Muscle layer of colon (tissue), 2 donors: Measurements from ENCODE around the gene FHL1.
"Not testable (repeated sequence)": the region's sequence is repeated elsewhere in the genome, so short reads cannot be mapped to it uniquely, and the experiment has no call there.

Experiments used
- H3K27ac ChIP-seq: one replicate; pipeline ENCODE4 v1.7.0; 2013; ENCODE audit warnings: low read depth, mild to moderate bottlenecking, low read length, moderate library complexity
- H3K27me3 ChIP-seq, 2 donors: one replicate each; pipeline ENCODE4 v1.7.0; 2013; ENCODE audit warnings: low read length in 2 of 2, mild to moderate bottlenecking in 2 of 2; ENCODE audit not compliant: insufficient read depth in 2 of 2, control insufficient read depth in 1 of 2
- H3K36me3 ChIP-seq: one replicate; pipeline ENCODE4 v1.7.0; 2013; ENCODE audit warnings: mild to moderate bottlenecking, low read length; ENCODE audit not compliant: insufficient read depth
- H3K4me1 ChIP-seq: one replicate; pipeline ENCODE4 v1.7.0; 2013; ENCODE audit warnings: mild to moderate bottlenecking, low read length; ENCODE audit not compliant: insufficient read depth
- H3K4me3 ChIP-seq, 2 donors: one replicate each; pipeline ENCODE4 v1.7.0; 2013; ENCODE audit warnings: low read length in 2 of 2, low read depth in 1 of 2, mild to moderate bottlenecking in 1 of 2, moderate library complexity in 1 of 2
- H3K9ac ChIP-seq: one replicate; pipeline ENCODE4 v1.7.0; 2013; ENCODE audit warnings: low read length
- H3K9me3 ChIP-seq: one replicate; pipeline ENCODE4 v1.7.0; 2013; ENCODE audit warnings: mild to moderate bottlenecking, low read length
- donor health status: abdominal sarcoma.
- donor health status: Adenocarcinoma of cecum.

The FHL1 gene

DNA sequence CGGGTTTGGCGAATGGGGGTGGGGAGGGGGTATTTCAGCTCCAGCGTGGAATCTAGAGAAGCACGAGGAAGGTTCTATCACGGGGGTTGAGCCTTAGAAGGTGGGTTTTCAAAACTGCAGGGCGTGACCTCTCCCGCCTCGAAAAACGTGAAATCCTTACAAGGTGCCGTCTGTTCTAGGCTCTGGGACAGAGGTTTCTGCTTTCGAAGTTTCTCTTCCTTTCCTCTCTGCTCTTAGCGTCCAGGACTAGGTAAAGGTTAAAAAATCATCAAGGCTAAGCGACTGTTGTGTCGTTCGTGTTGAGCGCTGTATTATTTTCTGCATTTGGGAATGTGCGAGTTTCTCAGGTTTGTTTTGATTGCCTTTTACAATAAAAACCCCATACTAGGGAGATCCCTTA, 1.1 kb downstream of the FHL1 start:
- Histone ChIP-seq H3K9ac (peak overlapping the region; percentile 62), H3K36me3 (no peaks in the 10 kb centered on the region)

DNA sequence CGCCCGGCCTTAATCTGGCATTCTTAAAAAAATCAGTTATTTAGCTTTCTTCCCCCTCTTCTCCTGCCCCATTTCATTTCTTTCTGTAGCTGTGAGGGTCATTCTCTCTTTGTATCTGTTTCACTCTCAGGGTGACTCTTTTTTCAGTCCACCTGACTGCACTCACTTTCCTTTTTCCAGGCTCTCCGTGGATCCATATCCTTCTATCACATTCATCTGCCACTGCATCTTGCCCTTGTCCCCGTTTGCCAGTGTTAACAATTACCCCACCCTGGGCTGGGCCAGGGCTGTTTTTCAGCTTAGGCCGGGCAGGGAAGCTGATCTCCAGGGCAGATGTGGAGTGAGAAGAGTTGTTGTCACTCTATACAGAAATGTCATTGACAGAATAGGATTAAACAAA, 7.7 kb downstream of the FHL1 start:
- Histone ChIP-seq H3K27ac (peak overlapping the region; percentile 56), H3K9ac (peak overlapping the region; percentile 50), H3K36me3 (no peaks in the 10 kb centered on the region), H3K9me3 (no peaks in the 10 kb centered on the region), H3K4me3 (peak overlapping the region in 1 of 2 donors; percentile 12), H3K4me1 (peaks cover 26% of the 10 kb centered on the region), H3K27me3 (no peaks in the 10 kb centered on the region)

More for the DNA sequence above, 1.1 kb downstream of the FHL1 start:
- Histone ChIP-seq H3K4me1 (peaks cover 3% of the 10 kb centered on the region), H3K4me3 (peak overlapping the region; percentile 44 to 55), H3K27me3 (no peaks in the 10 kb centered on the region), H3K27ac (peak overlapping the region; percentile 84), H3K9me3 (no peaks in the 10 kb centered on the region)

DNA sequence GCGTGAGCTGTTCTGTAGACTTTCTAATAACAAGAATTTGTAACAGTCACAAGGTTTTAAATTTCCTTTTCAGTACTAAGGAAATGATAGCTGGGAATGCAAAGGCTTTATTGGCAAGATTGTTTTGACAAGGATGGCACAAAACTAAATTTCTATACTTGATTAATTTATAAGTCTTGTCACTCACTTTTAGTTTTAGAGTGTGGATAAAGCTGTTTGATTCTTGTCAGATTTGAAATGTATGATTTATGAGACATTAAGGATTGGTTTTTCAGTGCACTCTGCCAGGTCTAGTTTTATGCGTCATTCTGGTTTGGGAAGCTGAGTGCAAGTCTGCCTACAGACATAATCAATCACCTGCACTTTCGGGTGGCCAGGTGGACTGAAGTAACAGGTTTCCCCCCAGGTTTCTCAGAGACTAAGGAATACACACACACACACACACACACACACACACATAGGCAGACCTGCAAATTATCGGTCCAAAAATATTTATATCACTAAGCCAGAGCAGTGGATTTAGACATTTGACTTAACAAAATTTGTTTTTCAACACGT, 9.3 kb downstream of the FHL1 start:
- Histone ChIP-seq H3K36me3 (no peaks in the 10 kb centered on the region), H3K27me3 (no peaks in the 10 kb centered on the region), H3K9ac (peak overlapping the region; percentile 17), H3K4me3 (no peak overlapping the region), H3K9me3 (no peaks in the 10 kb centered on the region), H3K4me1 (peaks cover 30% of the 10 kb centered on the region), H3K27ac (peak overlapping the region; percentile 53)

DNA sequence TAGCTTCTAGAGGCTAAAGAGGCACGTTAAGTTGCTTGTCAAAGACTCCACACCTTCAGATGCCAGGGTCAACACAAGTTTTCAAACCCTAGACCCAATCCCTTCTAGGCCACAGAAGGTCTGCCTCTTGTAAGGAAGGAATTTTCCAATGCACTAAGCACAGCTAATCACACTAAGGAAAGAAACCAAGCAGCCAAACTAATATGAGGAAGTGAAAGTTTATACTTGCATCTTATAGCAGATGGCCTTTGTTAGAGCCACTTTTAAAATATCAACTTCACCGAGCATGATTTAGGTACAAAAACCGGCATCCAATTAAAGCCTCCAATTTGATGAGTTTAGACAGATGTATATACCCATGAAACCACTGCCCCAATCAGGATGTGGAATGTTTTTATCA, 9.9 kb downstream of the FHL1 start:
- no peaks in the 10 kb centered on the region for H3K27me3 ChIP-seq
- no peaks in the 10 kb centered on the region for H3K9me3 ChIP-seq
- H3K4me3 ChIP-seq, result no peak overlapping the region
- peaks cover 30% of the 10 kb centered on the region for H3K4me1 ChIP-seq
- H3K9ac ChIP-seq, result peak overlapping the region; percentile 17
- peak overlapping the region; percentile 53 for H3K27ac ChIP-seq
- H3K36me3 ChIP-seq, result no peaks in the 10 kb centered on the region

DNA sequence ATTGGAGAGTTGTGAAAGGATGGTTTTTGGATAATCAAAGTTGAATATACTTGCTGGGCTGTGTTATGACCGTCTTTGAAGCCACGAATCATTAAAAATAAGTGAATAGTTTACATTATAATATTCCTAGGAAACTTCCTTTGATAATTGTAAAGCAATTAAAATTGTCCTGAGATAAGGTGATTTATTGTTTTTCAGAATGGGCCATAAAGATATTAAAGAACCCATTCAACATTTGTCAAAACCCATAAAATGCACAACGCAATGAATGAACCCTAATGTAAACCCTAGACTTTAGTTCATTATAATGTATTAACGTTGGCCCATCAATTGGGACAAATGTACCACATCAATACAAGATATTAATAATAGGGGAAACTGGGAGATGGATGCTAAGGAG, 11.4 kb downstream of the FHL1 start:
- H3K4me1 ChIP-seq, result peaks cover 24% of the 10 kb centered on the region
- H3K9me3 ChIP-seq, result no peaks in the 10 kb centered on the region
- no peaks in the 10 kb centered on the region for H3K27me3 ChIP-seq
- no peaks in the 10 kb centered on the region for H3K36me3 ChIP-seq
- no peak overlapping the region for H3K9ac ChIP-seq
- peak overlapping the region; percentile 28 for H3K27ac ChIP-seq
- no peak overlapping the region for H3K4me3 ChIP-seq

DNA sequence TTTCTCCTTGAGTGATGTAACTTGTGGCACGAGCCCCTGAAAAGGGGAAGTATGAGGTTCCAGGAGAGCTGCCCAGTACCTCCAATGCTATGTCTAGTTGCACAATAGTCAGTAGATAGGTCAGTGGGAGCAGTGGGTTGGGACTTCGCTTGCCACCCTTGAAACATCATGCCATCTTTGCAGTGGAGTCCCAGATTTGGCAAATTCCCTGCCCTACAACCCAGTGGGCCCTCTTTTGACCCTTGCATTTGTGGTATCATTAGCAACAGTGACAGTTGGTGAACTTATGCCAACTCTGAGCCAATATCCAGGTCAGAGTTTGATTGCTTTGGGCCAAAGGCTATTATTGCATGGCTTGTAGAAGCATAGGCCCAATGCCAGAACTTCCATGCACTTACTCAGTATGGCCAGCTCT, 12.3 kb downstream of the FHL1 start:
- no peak overlapping the region for H3K9ac ChIP-seq
- no peak overlapping the region for H3K27ac ChIP-seq
- H3K4me1 ChIP-seq, result peaks cover 21% of the 10 kb centered on the region
- H3K27me3 ChIP-seq, result no peaks in the 10 kb centered on the region
- no peaks in the 10 kb centered on the region for H3K9me3 ChIP-seq
- no peak overlapping the region for H3K4me3 ChIP-seq
- no peaks in the 10 kb centered on the region for H3K36me3 ChIP-seq

DNA sequence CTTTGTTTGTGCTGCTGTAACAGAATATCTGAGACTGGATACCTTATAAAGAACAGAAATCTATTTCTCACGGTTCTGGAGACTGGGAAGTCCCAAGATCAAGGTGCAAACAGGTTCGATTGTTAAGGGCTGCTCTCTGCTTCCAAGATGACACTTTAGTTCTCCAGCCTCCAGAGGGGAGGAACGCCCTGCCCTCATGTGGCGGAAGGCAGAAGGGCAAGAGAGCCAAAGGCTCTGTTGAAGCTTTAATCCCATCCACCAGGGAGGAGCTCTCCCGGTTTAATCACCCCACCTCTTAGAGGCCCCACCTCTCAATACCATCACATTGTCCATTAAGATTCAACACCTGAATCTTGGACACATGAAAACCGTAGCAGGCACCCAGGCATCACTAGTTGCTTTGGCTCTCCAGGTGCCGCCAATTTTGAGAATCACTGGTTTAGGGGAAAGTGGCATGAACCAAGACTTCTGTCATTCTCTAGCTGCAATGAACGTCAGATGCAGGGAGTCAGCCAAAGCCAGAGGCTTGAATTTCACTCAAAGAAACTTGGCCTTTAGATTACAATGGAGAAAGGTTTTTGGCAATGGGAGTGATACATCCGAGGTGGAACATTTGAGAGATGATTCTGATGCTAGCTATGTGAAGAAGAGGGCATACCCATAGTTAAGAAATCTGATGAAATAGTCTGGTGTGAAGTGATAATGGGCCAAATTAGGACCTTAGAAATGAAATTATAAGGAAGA, 15.7 kb downstream of the FHL1 start:
- no peaks in the 10 kb centered on the region for H3K36me3 ChIP-seq
- H3K27me3 ChIP-seq, result no peaks in the 10 kb centered on the region
- peaks cover 24% of the 10 kb centered on the region for H3K4me1 ChIP-seq
- H3K9ac ChIP-seq, result no peak overlapping the region
- H3K4me3 ChIP-seq, result no peak overlapping the region
- no peaks in the 10 kb centered on the region for H3K9me3 ChIP-seq
- H3K27ac ChIP-seq, result peak overlapping the region; percentile 60

DNA sequence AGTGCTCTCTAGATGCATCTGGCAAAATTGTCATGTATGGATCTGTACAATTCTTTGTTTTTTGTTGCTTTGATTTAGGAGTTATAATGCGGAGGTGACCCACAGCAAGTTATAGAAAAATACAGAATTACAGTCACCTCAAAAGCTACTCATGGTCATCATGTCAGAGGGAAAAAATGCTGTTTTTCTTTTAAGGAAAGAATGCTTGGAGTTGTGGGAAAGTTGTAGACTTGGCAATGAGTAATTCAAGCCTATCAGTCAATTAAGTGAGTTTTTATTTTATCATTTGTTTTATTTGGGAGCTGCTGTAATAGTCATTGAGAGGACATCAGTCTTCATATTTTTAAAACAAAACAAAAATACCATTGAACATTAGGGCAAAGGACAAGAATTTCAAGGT, 16.4 kb downstream of the FHL1 start:
- no peaks in the 10 kb centered on the region for H3K36me3 ChIP-seq
- H3K27me3 ChIP-seq, result no peaks in the 10 kb centered on the region
- H3K4me3 ChIP-seq, result no peak overlapping the region
- no peak overlapping the region for H3K27ac ChIP-seq
- peaks cover 30% of the 10 kb centered on the region for H3K4me1 ChIP-seq
- no peaks in the 10 kb centered on the region for H3K9me3 ChIP-seq
- H3K9ac ChIP-seq, result no peak overlapping the region

DNA sequence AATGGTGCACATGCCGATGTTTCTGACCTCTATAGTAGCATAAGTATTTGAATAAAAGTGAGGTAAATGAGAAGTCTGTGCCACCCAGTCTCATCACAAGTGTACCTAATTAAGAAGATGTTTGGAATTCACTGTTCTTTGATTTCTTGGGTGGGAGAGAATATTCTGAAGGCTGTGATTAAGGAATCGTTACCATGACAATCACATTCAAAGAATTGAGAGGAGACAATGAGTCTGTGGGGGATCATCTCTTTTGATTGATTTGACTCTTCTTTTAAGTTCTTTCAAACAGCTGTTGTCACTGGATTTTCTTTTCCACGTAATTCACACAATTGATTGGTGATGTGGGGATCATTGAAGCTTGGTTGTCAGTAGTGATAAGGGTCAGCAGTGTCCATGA, 18.1 kb downstream of the FHL1 start:
- Histone ChIP-seq H3K27ac (no peak overlapping the region), H3K9ac (no peak overlapping the region), H3K4me1 (peaks cover 39% of the 10 kb centered on the region), H3K36me3 (no peaks in the 10 kb centered on the region), H3K27me3 (no peaks in the 10 kb centered on the region), H3K9me3 (no peaks in the 10 kb centered on the region), H3K4me3 (no peak overlapping the region)

DNA sequence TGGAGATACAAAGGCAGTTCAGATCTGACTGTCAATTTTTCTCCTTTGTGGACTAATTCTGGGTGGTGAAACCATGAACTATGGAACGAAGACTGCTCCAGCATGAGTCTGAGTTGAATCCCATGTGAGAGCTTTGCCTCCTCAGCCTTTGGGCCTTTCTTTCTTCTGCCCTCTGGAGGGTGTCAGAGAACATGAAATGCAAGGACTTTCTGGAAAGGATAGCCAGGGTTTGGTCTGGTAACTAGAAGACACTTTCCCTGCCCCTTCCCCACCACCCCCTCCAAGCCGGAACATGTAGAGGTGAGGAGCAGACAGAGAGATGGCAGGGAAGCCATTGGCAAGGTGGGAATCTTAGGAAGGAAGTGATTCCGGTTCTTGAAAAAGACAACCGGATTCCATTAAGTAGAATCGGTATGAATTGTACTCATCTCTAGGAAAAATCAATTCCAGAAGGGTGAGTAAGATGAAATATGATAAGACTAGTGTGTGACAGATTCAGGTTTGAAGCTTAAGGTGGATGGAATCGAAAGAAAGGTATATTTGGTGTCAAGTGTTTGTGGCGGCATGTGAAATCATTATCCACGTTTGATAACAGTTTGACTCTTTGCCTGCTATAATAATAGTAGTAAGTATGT, 19.0 kb downstream of the FHL1 start:
- peaks cover 48% of the 10 kb centered on the region for H3K4me1 ChIP-seq
- peak overlapping the region; percentile 18 for H3K27ac ChIP-seq
- no peaks in the 10 kb centered on the region for H3K36me3 ChIP-seq
- no peaks in the 10 kb centered on the region for H3K9me3 ChIP-seq
- H3K9ac ChIP-seq, result peak overlapping the region; percentile 7
- H3K27me3 ChIP-seq, result no peaks in the 10 kb centered on the region
- H3K4me3 ChIP-seq, result no peak overlapping the region

DNA sequence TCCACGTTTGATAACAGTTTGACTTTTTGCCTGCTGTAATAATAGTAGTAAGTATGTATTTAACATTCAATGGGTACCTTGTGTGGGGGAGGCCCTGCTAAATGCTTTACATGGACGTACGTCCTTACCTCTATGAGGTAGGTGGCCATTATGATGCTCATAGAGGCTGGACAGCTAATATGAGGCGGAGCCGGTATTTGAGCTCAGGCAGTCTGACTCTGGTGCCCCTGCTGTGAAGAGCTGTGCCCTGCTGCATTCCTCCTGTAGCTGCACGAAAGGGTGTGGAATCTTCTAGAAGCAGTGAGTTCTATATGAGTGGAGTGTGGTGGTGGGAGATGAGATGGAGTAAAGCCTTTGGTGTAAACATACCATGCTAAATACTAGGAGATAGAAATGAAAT, 20.7 kb downstream of the FHL1 start:
- not testable (repeated sequence) for H3K36me3 ChIP-seq, H3K27me3 ChIP-seq, H3K4me3 ChIP-seq, H3K9me3 ChIP-seq
- H3K27ac ChIP-seq, result peak overlapping the region; percentile 63
- H3K9ac ChIP-seq, result peak overlapping the region; percentile 51
- peaks cover 50% of the 10 kb centered on the region for H3K4me1 ChIP-seq
